Measurements from ENCODE around the gene CAMK2D.

Gene CAMK2D

DNA sequence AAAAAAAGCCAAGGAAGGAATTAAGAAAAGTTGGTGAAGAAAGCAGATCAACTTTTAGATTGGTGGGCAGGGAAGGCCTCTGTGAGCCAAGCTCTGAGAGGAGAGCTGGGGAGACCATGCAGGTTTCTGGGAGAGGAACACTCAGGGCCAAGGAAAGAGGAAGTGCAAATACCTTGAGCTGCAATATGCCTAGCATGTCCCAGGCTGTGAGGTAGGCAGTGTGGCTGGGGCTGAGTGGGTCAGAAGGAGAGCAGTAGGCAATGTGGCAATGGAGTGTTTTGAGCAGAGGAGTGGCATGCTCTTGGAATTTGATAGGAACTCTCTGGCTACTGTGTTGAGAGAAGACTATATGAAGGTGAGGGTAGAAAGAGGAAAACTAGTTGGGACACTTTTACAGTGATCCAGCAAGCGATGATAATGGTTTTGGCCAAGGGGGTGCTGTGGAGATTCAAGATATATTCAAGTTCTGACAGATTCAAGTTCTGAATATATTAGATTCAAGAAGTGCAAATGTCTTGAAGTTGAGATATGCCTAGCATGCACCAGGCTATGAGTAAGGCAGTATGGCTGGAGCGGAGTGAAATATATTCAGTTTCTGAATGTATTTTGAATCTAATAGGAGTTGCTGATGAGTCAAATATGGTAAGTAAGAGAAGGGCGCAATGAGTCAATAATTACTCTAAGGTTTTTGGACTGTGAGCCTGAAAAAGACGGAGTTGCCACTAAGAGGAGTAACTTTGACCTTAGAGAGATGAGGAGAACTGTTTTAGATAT is 172.5 kb downstream of the CAMK2D start:
- no peaks in the 10 kb centered on the region for H3K27me3 ChIP-seq (replicated peaks; ENCODE audit: insufficient read depth, low read length)
- H4K20me1 ChIP-seq (ENCODE audit: insufficient read depth, low read length): no peaks in the 10 kb centered on the region
- H3K27ac ChIP-seq (ENCODE audit: low read length): no peak overlapping the region
- DNase-seq: no peak
- H3K9me2 ChIP-seq (replicated peaks; ENCODE audit: insufficient read depth, low read length): no peaks in the 10 kb centered on the region
- H3K4me3 ChIP-seq (ENCODE audit: low read length): no peak overlapping the region
- H3K9me3 ChIP-seq (replicated peaks; ENCODE audit: insufficient read depth, low read length): no peaks in the 10 kb centered on the region
- no peak overlapping the region for H2AFZ ChIP-seq (ENCODE audit: low read length)
- TF ChIP-seq EZH2 (optimal IDR thresholded peaks at IDR 0.05; ENCODE audit: low read depth, low read length): no peak
- no peak for TF ChIP-seq CTCF (IDR thresholded peaks at IDR 0.05; ENCODE audit: low read length)
- no peak for TF ChIP-seq EZH2phosphoT487 (IDR thresholded peaks at IDR 0.05; ENCODE audit: low read length)
- no peak overlapping the region for H3K4me2 ChIP-seq (ENCODE audit: low read depth, low read length)
- H3K36me3 ChIP-seq (replicated peaks; ENCODE audit: insufficient read depth, low read length): no peaks in the 10 kb centered on the region
- H3K9ac ChIP-seq (ENCODE audit: low read length): no peak overlapping the region
- no peaks in the 10 kb centered on the region for H3F3A ChIP-seq (ENCODE audit: insufficient read depth, low read length)
- H3K79me2 ChIP-seq (ENCODE audit: low read length): no peaks in the 10 kb centered on the region
- peaks cover 11% of the 10 kb centered on the region; the same call in 1 of the 2 replicates for H3K4me1 ChIP-seq (ENCODE audit: low read length)

- no peak overlapping the region for H2AFZ ChIP-seq (ENCODE audit: low read length)
- TF ChIP-seq CTCF (IDR thresholded peaks at IDR 0.05; ENCODE audit: low read length) (no peak), EZH2phosphoT487 (IDR thresholded peaks at IDR 0.05; ENCODE audit: low read length) (no peak), EZH2 (optimal IDR thresholded peaks at IDR 0.05; ENCODE audit: low read depth, low read length) (no peak)
- no peak overlapping the region for H3K4me2 ChIP-seq (ENCODE audit: low read depth, low read length)
- peaks cover 6% of the 10 kb centered on the region; the same call in 1 of the 2 replicates for H3K4me1 ChIP-seq (ENCODE audit: low read length)
- H3K9me2 ChIP-seq (replicated peaks; ENCODE audit: insufficient read depth, low read length): no peaks in the 10 kb centered on the region
- no peaks in the 10 kb centered on the region for H3K36me3 ChIP-seq (replicated peaks; ENCODE audit: insufficient read depth, low read length)
- no peaks in the 10 kb centered on the region for H3F3A ChIP-seq (ENCODE audit: insufficient read depth, low read length)
- H4K20me1 ChIP-seq (ENCODE audit: insufficient read depth, low read length): no peaks in the 10 kb centered on the region
- no peaks in the 10 kb centered on the region for H3K27me3 ChIP-seq (replicated peaks; ENCODE audit: insufficient read depth, low read length)
- H3K9ac ChIP-seq (ENCODE audit: low read length): no peak overlapping the region
- H3K9me3 ChIP-seq (replicated peaks; ENCODE audit: insufficient read depth, low read length): no peaks in the 10 kb centered on the region
- no peak overlapping the region for H3K27ac ChIP-seq (ENCODE audit: low read length)
- H3K4me3 ChIP-seq (ENCODE audit: low read length): no peak overlapping the region
- no peak for DNase-seq
- no peaks in the 10 kb centered on the region for H3K79me2 ChIP-seq (ENCODE audit: low read length)
Measured at GRCh38 chr4:113587640-113588275, 173.8 kb downstream of the CAMK2D start.

DNA sequence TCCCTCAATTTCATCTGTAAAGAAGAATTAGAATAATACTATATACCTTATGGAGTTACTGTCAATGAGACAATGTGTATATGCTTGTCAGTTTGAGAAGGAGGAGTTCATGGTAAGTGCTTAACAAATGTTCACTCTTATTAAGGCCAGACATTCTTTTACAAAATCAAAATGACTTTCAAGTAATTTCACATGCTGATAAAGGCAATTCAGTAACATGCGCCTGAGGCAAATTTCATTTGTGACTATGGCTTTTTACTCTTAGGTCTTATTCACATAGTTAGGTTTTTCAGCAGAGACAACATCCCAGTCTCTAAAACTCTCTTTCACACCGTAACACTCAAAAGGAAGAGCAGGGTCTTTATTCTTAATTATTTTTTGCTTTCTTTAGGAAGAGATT is 174.4 kb downstream of the CAMK2D start:
- no peak for TF ChIP-seq CTCF (IDR thresholded peaks at IDR 0.05; ENCODE audit: low read length)
- TF ChIP-seq EZH2 (optimal IDR thresholded peaks at IDR 0.05; ENCODE audit: low read depth, low read length): no peak
- TF ChIP-seq EZH2phosphoT487 (IDR thresholded peaks at IDR 0.05; ENCODE audit: low read length): no peak
- H2AFZ ChIP-seq (ENCODE audit: low read length): no peak overlapping the region
- H3K27me3 ChIP-seq (replicated peaks; ENCODE audit: insufficient read depth, low read length): no peaks in the 10 kb centered on the region
- H3K36me3 ChIP-seq (replicated peaks; ENCODE audit: insufficient read depth, low read length): no peaks in the 10 kb centered on the region
- no peak overlapping the region for H3K27ac ChIP-seq (ENCODE audit: low read length)
- no peak overlapping the region for H3K4me2 ChIP-seq (ENCODE audit: low read depth, low read length)
- DNase-seq: no peak
- no peaks in the 10 kb centered on the region for H3K9me3 ChIP-seq (replicated peaks; ENCODE audit: insufficient read depth, low read length)
- H3K79me2 ChIP-seq (ENCODE audit: low read length): no peaks in the 10 kb centered on the region
- no peak overlapping the region for H3K9ac ChIP-seq (ENCODE audit: low read length)
- no peaks in the 10 kb centered on the region for H3K9me2 ChIP-seq (replicated peaks; ENCODE audit: insufficient read depth, low read length)
- H3K4me1 ChIP-seq (ENCODE audit: low read length): peaks cover 6% of the 10 kb centered on the region; the same call in 1 of the 2 replicates
- no peak overlapping the region for H3K4me3 ChIP-seq (ENCODE audit: low read length)
- no peaks in the 10 kb centered on the region for H3F3A ChIP-seq (ENCODE audit: insufficient read depth, low read length)
- H4K20me1 ChIP-seq (ENCODE audit: insufficient read depth, low read length): no peaks in the 10 kb centered on the region
